HG02610 (cell line): ENCODE data around the gene IGFBP1.
"Not testable (repeated sequence)": the region's sequence is repeated elsewhere in the genome, so short reads cannot be mapped to it uniquely, and the experiment has no call there.

Source experiments
- ATAC-seq: cut with Tn5 transposase; IDR thresholded peaks from one replicate; pipeline ENCODE4 v1.9.1; 2021; ENCODE audit warnings: mild to moderate bottlenecking, moderate library complexity; ENCODE audit not compliant: unreplicated experiment

The IGFBP1 gene

DNA sequence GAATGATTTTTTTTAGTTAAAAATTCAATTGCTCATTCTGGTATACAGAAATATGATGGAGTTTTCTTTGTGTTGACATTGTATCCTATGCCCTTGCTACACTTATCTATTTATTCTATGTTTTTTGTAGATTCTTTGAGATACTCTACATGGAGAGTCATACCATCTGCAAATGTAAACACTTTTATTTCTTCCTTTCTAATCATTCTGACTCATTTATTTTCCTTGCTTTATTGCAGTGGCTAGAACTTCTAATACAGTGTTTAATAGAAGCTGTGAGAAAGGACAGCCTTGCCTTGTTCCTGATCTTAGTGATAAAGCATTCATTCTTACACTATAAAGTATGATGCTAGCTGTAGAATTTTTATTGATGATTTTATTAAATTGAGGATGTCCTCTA is 42.7 kb downstream of the IGFBP1 start:
- no peak for ATAC-seq

- ATAC-seq, result no peak
These were observed 49.0 kb downstream of the IGFBP1 start for GRCh38 chr7:45937301-45937700.

GRCh38 chr7:45937862-45938261 is 49.6 kb downstream of the IGFBP1 start:
- no peak for ATAC-seq

GRCh38 chr7:45938626-45939302 is 50.5 kb downstream of the IGFBP1 start:
- ATAC-seq, result no peak

GRCh38 chr7:45939574-45939973 is 51.3 kb downstream of the IGFBP1 start:
- ATAC-seq, result no peak

GRCh38 chr7:45940237-45940781 is 52.0 kb downstream of the IGFBP1 start:
- ATAC-seq, result not testable (repeated sequence)

- ATAC-seq, result no peak
These were observed 52.7 kb downstream of the IGFBP1 start for GRCh38 chr7:45940939-45941338.
